ENCODE data around the gene POLQ.
"Not testable (repeated sequence)": the region's sequence is repeated elsewhere in the genome, so short reads cannot be mapped to it uniquely, and the experiment has no call there.

POLQ gene

DNA sequence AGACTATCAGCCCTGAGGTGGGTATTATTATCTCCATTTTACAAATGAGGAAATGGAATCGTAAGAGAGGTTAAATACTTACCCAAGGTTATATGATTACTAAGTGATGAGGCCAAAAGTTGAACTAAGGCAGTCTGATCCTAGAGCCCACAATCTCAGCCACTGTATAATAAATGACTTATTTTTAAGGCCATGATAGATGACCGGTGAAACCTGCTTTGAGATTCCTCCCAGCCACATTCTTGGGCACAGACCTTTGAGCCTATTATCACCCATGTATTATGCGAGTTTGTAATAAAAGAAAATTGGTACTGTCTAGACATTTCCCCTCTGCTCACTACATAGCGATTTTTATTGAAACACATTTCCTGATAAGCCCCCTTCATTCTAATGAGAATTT lies 37.4 kb downstream of the POLQ start:
- DNase-seq (ENCODE audit: low spot score) = no peak

DNA sequence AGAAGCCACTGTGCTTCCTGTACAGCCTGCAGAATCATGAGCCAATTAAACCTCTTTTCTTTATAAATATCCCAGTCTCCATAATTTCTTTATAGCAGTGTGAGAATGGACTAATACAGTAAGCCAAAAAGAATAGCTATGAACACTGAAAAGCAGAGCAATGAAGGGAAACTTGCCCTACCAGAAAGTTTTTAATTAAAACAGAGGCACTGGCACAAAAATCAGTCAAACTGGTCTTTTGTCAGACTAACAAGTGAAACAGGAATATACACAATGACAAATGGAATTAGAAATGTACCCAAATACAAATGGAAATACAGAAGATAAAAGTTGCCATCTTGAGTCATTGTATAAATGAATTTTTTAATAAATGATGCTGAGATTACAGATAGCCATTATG lies 40.5 kb downstream of the POLQ start:
- no peak for DNase-seq (ENCODE audit: low spot score)

DNA sequence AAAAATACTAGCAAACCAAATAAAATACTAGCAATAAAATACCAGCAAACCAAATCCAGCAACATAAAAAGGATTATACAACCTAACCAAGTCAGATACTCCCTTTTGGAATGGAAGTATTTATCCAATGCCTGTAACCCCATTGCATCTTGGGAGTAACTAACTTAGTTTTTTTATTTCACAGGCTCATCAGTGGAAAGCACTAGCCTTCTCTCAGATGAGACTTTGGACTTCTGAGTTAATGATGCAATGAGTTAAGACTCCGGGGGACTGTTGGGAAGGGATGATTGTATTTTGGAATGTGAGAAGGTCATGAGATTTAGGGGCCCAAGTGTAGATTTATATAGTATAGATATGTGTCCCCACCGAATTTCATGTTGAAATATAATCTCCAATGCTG lies 41.2 kb downstream of the POLQ start:
- DNase-seq (ENCODE audit: low spot score) = no peak

DNA sequence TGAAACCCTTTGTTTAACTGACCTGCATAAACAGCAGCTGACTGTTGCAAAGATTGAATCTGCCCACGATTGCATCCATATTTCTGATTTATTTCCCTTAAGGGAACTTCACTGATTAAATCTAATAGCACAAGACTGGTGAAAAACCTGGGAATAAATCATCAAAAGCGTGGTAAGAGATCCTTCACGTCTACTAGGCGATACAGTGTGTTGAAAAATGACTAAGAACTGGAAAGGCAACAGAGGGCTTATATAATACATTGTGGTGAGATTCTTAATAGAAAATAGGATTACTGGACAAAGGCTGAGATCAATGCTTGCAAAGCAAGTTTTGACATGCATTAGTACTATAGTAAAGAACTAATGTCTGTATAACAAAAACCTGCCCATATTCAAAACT lies 49.0 kb downstream of the POLQ start:
- DNase-seq (ENCODE audit: low spot score) = no peak

DNA sequence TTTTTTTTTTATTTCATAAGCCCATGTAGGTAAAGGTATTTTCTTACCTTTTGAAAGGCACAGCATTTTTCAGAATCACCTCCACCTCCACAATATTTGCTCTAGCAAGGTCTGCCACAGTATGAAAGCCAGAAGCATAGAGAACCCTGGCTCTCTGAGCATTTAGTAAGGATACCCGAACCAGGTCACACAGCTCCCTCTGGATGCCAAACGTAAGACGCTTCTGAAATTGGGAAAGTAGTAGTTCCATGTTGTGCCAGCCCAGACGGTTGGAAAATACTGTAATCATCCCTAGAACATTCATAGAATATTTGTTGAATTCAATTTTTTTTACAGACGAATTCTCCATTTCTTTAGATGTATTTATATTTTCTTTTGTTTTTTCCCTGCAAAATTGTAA lies 52.4 kb downstream of the POLQ start:
- no peak for DNase-seq (ENCODE audit: low spot score)

DNA sequence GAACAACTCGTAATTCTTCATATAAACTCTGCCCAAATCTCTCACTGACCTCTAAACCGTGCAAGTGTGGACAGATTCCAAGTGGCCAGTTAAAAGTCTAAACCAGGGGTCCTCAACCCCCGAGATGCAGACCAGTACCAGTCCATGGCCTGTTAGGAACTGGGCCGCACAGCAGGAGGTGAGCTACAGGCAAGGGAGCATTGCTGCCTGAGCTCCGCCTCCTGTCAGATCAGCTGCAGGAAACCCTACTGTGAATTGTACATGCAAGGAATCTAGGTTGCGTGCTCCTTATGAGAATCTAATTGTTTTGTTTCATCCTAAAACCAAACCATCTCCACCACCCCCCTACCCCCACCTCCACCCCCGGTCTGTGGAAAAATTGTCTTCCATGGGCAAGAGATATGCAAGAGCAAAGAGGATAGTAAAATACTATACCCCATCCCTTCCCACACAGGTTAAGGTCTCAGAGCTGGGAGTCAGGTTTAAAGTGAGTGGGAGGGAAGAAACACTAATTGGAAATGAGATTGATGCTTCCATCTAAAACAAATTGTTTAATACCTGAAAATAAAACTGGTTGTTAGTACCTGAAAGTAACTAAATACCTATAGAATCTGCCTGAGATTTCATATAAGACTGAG lies 54.0 kb downstream of the POLQ start:
- DNase-seq (ENCODE audit: low spot score) = no peak

DNA sequence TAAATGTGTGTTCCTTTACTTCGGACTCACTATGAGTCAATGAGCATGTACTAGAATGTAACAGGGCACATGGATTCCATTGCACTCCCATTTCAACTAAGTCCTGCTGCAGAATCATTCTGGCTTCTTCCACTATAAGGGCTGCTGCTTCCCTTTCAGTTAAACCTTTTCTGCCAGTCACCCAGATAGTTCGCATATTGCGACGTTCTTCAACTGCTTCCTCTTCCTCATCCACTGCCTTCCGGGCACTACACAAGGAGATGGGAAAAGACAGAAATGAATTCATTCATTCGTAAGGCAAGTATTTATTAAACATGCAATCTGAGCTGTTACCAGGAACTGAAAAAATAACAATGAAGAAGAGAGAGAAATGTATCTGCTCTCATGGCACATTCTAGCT lies 55.6 kb downstream of the POLQ start:
- DNase-seq (ENCODE audit: low spot score) = no peak

DNA sequence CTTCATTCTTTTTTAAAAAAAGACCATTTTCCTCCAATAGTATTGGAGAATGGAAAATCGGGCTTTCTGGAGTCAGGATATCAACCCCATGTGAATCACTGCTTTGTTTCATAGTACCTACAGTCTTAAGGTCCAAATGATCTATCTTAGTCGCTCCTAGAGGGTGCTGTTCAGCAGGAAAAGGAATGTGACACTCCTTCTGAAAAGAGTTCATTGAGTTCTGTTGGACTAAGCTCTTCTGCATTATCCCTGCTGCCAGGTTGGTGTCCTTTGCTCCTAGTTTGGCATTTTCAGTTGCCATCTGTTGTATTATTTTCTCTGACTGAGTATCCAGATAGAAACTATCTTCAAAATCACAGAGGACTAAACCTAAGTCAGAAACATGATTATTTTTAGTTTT lies 57.2 kb downstream of the POLQ start:
- no peak for DNase-seq (ENCODE audit: low spot score)

DNA sequence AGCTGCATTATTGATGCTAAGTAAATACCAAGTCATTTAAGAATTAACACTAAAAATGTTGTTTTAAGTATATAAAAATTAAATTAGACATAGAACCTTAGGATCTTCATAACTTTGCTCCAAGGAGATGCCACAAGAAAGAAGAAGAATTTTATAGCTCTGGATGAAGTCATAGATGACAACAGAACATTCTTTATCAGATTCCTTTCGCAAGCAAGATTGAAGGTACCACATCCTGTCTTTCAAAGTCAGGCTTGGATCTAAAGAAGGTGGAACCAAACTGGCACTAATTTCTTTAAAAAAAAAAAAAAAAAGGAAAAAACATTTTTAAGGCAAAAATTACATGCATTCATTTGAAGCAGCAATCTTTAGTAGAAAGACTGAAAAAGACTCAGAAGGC lies 62.5 kb downstream of the POLQ start:
- DNase-seq (ENCODE audit: low spot score) = no peak

DNA sequence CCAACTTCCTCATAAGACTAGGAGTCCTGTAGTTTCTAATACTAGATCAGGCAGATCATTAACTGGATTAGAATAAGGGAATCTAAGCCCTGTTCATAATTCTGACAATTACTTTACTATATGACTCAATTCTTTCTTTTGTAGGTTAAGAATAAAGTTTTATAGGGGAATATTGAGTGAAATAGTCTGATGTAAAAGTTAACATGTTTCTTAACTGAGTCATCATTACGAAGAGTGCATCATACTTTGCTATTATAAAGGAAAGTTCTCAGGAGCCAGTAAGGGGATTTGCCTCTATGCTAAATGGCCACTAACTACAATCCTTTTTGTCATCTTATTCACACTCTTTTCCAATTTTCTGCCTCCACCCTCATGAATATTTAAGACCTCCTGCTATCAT lies 63.1 kb downstream of the POLQ start:
- DNase-seq (ENCODE audit: low spot score) = no peak

DNA sequence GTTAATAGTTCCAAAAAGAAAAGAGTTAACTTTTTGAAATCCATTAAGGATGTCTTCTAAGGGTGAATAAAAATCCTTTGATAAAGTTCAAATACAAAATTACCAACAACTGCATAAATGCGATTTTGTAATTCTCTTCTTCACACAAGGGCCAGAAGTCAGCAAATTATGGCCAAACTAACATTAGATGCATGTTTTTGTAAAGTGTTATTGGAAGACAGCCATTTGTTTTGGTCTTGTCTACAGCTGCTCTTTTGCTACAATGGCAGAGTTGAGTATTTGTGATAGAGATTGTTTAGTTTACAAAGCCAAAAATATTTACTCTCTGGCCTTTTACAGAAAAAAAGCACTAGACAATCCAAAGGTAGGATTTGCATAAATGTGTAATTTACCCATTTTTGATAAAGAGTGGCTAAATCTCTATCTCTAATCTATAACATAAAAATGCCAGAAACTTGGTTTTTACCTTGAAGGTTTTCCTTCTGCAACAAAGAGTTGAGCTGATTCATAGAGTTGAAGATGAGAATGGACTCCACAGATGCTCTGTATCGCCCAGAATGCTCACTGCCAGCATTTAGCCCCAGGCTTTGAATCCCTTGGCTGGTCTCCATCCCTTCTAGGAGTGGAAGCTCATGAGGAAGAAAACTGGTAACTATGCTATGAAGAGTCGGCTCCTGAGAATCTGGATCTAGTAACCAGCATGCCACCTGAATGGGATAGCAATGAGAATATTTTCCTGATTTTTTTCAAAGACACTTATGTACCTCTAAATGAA lies 64.5 kb downstream of the POLQ start:
- no peak for DNase-seq (ENCODE audit: low spot score)

DNA sequence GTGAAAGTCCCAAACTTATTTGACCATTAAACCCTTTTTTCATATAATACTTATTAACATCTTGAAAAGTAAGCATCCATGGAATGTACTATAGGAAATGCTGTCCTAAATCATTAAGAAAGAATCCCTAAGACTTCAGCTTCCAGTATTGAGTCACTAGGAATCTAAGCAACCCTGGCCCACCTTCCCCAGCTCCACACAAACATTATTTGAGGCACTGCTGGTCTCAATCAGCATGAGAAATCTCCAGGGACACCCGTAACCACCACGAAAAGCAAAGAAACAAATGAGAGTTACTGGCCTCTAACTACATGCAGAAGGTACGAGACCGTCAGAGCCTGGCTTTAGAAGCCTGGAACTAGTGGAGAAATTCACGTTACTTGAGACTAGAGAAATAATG lies 68.2 kb downstream of the POLQ start:
- DNase-seq (ENCODE audit: low spot score) = no peak

DNA sequence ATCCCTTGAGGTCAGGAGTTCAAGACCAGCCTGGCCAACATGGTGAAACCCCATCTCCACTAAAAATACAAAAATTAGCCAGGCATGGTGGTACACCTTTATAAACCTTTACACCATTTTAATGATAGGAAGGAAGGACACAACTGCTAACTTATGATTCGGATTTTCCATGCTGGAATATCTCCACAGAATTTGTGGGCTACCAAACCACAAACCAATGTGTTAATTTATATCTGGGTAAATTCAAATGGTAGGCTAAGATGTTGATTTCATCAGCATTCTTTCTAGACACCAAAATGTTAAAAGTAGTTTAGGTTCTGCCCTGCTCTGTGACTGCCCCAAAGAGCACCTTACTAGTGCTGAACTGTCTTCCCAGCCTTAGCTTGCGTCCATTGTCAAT lies 72.8 kb downstream of the POLQ start:
- DNase-seq (ENCODE audit: low spot score) = no peak

DNA sequence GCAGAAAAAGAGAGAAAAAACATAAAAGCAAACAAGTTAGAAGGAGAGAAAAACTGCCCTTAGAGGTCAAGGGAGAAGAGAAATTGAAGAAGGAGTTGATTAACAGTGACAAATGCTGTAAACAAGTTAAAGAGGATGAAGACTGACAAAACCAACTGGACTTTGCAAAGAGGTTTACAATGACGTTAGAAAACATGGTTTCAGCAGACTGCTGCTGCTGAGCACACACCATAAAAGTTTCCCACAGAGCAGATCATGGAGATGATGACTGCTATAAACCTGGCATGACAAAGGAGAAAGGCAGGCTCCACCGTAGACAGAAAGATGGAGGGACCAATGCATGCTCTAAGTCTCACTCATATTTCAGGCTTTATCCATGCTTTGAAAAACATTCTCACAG lies 78.7 kb downstream of the POLQ start:
- DNase-seq (ENCODE audit: low spot score) = no peak

DNA sequence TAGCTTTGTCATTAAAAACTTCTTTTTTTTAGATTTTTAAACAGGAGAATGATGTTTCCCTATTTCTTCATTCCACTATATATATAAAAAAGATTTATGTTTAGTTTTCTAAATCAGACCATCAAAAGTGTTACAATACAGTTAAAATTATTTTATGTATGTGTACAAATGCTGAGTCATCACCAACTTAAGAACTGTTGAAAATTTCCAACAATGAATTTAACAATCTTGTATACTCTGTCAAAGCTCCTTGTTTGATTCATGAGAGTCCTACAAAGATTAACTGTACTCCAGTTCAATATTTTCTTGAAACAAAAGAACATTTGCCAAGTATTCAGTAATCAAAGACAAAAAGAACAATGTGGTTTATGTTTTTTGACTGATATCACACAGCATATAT lies 82.0 kb downstream of the POLQ start:
- no peak for DNase-seq (ENCODE audit: low spot score)

DNA sequence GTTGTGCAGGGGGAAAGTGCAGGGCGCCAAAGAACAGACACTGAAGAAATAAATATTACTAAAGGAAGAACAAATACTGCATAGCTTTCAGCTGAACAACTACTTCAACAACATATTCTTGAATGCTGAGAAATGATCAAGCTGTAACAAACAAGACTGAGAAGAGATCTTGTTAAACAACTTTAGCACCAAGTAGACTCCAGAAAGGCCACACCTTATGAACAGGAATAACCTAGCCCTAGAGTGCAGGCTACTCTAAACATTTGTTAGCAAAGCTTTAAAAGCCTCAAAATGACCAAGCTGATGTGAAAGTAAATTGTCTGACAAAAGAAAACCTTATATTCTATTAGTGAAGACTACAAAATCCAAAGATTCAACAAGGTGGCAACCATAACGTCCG lies 83.2 kb downstream of the POLQ start:
- DNase-seq (ENCODE audit: low spot score) = no peak

DNA sequence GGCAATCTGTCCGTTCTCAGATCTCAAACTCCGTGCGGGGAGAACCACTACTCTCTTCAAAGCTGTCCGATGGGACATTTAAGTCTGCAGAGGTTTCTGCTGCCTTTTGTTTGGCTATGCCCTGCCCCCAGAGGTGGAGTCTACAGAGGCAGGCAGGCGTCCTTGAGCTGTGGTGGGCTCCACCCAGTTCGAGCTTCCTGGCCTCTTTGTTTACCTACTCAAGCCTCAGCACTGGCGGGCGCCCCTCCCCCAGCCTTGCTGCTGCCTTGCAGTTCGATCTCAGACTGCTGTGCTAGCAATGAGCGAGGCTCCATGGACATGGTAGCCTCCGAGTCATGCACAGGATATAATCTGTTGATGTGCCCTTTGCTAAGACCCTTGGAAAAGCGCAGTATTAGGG lies 94.0 kb downstream of the POLQ start:
- not testable (repeated sequence) for DNase-seq (ENCODE audit: low spot score)

DNA sequence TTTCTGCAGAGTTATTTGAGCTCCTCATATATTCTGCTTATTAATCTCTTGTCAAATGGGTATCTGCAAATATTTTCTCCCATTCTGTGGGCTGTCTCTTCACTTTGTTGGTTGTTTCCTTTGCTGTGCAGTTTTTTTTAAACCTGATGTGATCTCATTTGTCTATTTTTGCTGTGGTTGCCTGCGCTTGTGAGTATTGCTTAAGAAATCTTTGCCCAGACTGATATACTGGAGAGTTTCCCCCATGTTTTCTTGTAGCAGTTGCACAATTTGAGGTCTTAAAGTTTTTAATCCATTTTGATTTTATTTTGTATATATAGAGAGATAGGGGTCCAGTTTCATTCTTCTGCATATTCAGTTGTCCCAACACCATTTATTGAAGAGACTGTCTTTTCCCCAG lies 102.3 kb downstream of the POLQ start:
- no peak for DNase-seq (ENCODE audit: low spot score)

DNA sequence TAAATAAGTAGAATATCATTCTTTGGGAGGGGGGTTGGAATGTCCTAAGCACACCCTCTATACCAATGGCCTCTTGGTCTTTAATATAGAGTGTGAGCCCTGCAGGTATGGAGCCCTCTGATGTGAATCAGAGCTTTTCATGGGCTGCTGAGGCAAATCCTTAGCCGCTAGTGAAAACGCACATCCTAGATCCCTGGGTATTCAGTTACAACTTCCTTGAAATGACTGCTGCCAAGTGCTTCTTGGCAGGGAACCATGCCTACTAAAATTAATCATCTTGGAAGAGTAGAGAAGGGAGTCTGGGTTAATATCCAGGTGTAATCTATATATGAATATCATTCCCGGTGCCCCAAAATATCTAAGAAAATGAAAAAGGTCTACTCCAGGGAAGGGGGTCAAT lies 109.1 kb downstream of the POLQ start:
- no peak for DNase-seq (ENCODE audit: low spot score)

DNA sequence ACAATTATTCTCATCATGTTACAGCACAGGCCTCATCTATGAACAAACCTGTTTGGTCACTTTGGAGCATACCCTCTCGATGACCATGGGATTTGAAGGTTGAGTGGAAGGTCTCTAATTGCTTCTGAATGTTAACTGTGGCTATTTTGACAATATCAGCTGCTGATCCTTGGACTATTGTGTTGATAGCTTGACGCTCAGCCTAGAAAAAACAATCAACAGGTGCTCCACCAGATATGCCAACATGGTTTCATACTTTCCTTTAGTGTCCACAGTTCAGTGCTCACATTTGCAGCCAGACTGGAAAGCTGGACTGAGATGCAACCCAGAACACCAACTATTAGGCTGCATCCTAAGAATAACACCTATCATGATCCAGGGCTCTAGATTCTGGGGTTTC lies 109.7 kb downstream of the POLQ start:
- DNase-seq (ENCODE audit: low spot score) = no peak

DNA sequence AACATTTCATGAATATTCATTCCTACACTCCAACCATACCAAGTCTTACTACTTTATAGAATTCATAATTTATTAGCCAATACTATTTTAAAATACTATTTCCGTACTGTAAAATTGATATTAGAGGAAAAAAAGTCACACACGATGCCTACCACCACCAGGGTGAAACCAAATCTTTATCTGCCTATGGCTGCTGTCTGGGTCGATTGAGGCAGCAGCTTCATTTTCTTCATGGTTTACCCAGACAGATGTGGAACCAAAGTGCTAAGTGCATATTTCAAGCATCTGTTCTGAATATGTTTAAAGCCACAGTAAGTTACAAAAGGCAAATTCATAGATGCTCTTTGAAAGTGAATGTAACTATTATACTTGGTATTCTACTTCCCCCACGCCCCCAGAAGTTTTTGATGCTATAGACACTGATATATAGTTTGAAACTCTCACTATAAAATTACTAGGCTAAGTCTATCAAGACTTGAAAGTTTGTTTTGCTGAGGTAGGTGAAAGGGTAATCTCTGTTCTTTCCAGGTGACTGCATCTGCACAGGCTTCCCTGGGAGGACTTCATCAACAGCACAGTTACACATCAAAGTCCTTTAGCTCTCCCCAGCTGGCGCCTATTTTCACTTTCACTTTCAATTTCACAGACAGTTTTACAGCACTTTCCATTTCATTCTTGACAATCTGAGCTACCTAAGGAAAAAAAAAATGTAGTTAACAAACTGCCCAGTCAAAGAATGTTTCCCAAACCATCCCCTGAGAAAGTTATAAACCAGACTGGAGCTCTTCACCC lies 113.9 kb downstream of the POLQ start:
- DNase-seq (ENCODE audit: low spot score) = peak; percentile 9

DNA sequence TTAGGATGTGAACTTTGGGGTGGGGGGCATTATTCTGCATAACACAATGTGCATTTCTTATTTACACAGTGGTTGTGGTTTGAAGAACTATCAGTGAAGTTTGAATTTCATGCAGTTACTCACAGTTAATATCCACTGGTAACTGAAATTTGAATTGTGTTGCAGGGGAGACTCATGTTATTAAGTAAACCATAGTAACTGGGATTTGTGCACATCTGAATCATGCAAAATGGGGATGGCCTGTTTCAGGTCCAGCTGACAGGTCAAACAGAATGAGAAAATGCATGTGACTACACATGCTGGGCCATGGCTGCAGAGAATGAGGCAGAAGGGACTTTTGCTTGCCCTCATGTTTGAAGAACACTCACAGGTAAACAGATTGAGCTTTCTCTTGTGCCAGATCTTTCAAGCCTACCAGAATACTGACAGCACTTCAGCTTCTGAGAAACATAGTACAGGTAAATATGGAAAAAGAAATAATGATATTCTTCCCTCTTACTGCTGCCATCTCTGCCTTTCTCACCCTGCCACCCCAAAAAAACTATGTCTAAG lies 115.0 kb downstream of the POLQ start:
- no peak for DNase-seq (ENCODE audit: low spot score)

DNA sequence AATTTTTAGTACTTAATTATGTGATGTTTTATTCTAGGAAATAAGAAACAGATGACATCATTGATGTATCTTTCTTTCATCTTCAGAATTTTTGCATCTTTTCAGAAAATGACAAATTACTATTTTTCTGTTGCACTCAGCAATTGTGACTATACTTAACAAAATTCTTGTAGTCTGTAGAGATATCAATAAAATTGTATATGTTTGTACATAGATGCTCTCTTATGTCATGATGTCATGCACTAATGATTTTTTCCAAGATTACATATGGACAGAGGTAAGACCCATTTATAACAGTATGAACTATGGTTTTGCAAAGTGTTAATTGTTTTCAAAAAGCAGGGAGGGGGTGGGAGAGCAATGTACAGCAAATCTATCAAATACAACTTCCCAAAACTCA lies 121.2 kb downstream of the POLQ start:
- no peak for DNase-seq (ENCODE audit: low spot score)

All from HuH-7.5 (cell line).